ENCODE data around the gene ZNF521. TPM values are rescaled to one million over a fixed set of nuclear protein-coding genes. Genes with fewer than 3 reads are reported as not detected.

Gene ZNF521
- total RNA-seq, 2 experiments from 2014 or later, result 0.85 to 2.8 TPM

DNA sequence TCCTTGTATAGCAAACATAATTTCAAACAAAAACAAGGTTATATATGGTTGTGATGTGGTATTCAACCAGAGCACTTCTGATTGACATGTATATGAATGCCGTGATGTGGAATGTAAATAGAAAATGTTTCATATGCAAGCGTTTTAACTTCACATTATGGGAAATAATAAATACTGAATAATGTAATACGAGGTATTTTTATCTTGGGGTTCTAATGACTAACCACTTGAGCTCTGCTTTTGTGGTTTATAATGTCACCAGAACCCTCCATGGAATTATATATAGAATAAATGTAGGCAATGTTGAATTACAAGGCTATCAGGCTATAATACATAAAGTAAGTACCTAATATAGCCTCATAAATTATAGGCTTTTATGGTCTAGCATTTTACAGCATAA is 72.4 kb downstream of the ZNF521 start:
- no peaks in the 10 kb centered on the region for H3K79me2 ChIP-seq (ENCODE audit: insufficient read depth, low read depth, low read length)
- no peaks in the 10 kb centered on the region for H3K9me3 ChIP-seq (ENCODE audit: low read length)
- no peak overlapping the region for H3K4me2 ChIP-seq (ENCODE audit: low read length)
- no TSS peak for BruUV-seq (replicated peaks)
- no peaks in the 10 kb centered on the region for H3K4me1 ChIP-seq (ENCODE audit: insufficient read depth, low read length, poor library complexity, severe bottlenecking)
- TF ChIP-seq, protein P1, sequence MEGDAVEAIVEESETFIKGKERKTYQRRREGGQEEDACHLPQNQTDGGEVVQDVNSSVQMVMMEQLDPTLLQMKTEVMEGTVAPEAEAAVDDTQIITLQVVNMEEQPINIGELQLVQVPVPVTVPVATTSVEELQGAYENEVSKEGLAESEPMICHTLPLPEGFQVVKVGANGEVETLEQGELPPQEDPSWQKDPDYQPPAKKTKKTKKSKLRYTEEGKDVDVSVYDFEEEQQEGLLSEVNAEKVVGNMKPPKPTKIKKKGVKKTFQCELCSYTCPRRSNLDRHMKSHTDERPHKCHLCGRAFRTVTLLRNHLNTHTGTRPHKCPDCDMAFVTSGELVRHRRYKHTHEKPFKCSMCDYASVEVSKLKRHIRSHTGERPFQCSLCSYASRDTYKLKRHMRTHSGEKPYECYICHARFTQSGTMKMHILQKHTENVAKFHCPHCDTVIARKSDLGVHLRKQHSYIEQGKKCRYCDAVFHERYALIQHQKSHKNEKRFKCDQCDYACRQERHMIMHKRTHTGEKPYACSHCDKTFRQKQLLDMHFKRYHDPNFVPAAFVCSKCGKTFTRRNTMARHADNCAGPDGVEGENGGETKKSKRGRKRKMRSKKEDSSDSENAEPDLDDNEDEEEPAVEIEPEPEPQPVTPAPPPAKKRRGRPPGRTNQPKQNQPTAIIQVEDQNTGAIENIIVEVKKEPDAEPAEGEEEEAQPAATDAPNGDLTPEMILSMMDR (conservative IDR thresholded peaks at IDR 0.05; ENCODE audit: low read length), result no peak
- no peak for TF ChIP-seq EZH2phosphoT487 (IDR thresholded peaks at IDR 0.05; ENCODE audit: borderline replicate concordance, low read depth, low read length)
- no peak overlapping the region for H3K27ac ChIP-seq (ENCODE audit: low read depth, low read length, poor library complexity, severe bottlenecking)
- intact Hi-C loops (cut with micrococcal nuclease; ENCODE audit: unreplicated experiment), result no loop called here
- no peaks in the 10 kb centered on the region for H3K36me3 ChIP-seq (ENCODE audit: insufficient read depth, low read length)
- no peak for DNase-seq (ENCODE audit: low spot score)
- H3K9me2 ChIP-seq (ENCODE audit: insufficient read depth, low read length), result no peaks in the 10 kb centered on the region
- no peaks in the 10 kb centered on the region for H4K20me1 ChIP-seq (ENCODE audit: insufficient read depth, low read length)
- H2AFZ ChIP-seq (ENCODE audit: low read length), result no peak overlapping the region
- no peak overlapping the region for H3K4me3 ChIP-seq (ENCODE audit: low read depth, low read length, poor library complexity, severe bottlenecking)
- POLR2A ChIA-PET, result interaction anchor here (0.6 to 1.0 kb wide), 2 partner anchors 71 to 221 kb away, joined by 3 to 7 read pairs; no protein-coding TSS in a partner anchor
- CTCF ChIA-PET (ENCODE audit: unreplicated experiment), result no interaction called here

- BruUV-seq (replicated peaks), result no TSS peak
- Histone ChIP-seq H3K27ac (ENCODE audit: low read depth, low read length, poor library complexity, severe bottlenecking) (no peak overlapping the region), H3K79me2 (ENCODE audit: insufficient read depth, low read depth, low read length) (no peaks in the 10 kb centered on the region), H3K9me3 (ENCODE audit: low read length) (no peaks in the 10 kb centered on the region), H2AFZ (ENCODE audit: low read length) (no peak overlapping the region), H3K9me2 (ENCODE audit: insufficient read depth, low read length) (no peaks in the 10 kb centered on the region), H3K36me3 (ENCODE audit: insufficient read depth, low read length) (no peaks in the 10 kb centered on the region), H3K4me3 (ENCODE audit: low read depth, low read length, poor library complexity, severe bottlenecking) (no peak overlapping the region), H3K4me1 (ENCODE audit: insufficient read depth, low read length, poor library complexity, severe bottlenecking) (no peaks in the 10 kb centered on the region), H3K4me2 (ENCODE audit: low read length) (no peak overlapping the region), H4K20me1 (ENCODE audit: insufficient read depth, low read length) (no peaks in the 10 kb centered on the region)
- intact Hi-C loops (cut with micrococcal nuclease; ENCODE audit: unreplicated experiment), result no loop called here
- TF ChIP-seq, protein P1 (conservative IDR thresholded peaks at IDR 0.05; ENCODE audit: low read length), result no peak
- TF ChIP-seq EZH2phosphoT487 (IDR thresholded peaks at IDR 0.05; ENCODE audit: borderline replicate concordance, low read depth, low read length), result no peak
- ChIA-PET POLR2A (interaction anchor here (1.0 kb wide), 1 partner anchor 70 kb away, joined by 3 read pairs; no protein-coding TSS in a partner anchor), CTCF (ENCODE audit: unreplicated experiment) (no interaction called here)
- DNase-seq (ENCODE audit: low spot score), result no peak
Measured at GRCh38 chr18:25279133-25279532, 72.8 kb downstream of the ZNF521 start.

DNA sequence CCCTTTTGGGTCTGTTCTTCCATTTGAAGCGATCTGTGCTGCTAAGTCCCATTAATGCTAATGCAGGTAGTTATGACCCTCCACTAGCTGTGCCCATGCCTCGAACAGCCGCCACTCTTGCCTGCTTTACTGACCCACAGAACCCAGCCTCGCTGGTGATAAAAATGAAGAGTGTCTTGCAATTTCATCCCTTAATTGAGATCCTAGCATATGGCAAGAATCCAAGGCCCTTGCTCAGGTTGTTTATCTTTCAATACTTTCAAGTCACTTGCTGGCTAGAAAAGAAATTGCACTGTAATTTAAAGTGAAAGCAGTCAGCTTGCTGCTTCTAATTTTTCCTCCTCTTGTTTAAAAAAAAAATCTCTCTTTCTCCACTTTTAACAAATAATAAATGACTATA is 73.6 kb downstream of the ZNF521 start:
- Histone ChIP-seq H3K4me3 (ENCODE audit: low read depth, low read length, poor library complexity, severe bottlenecking) (no peak overlapping the region), H3K4me1 (ENCODE audit: insufficient read depth, low read length, poor library complexity, severe bottlenecking) (no peaks in the 10 kb centered on the region), H3K36me3 (ENCODE audit: insufficient read depth, low read length) (no peaks in the 10 kb centered on the region), H3K27ac (ENCODE audit: low read depth, low read length, poor library complexity, severe bottlenecking) (no peak overlapping the region), H3K79me2 (ENCODE audit: insufficient read depth, low read depth, low read length) (no peaks in the 10 kb centered on the region), H3K9me3 (ENCODE audit: low read length) (no peaks in the 10 kb centered on the region), H2AFZ (ENCODE audit: low read length) (no peak overlapping the region), H4K20me1 (ENCODE audit: insufficient read depth, low read length) (no peaks in the 10 kb centered on the region), H3K9me2 (ENCODE audit: insufficient read depth, low read length) (no peaks in the 10 kb centered on the region), H3K4me2 (ENCODE audit: low read length) (no peak overlapping the region)
- no peak for TF ChIP-seq EZH2phosphoT487 (IDR thresholded peaks at IDR 0.05; ENCODE audit: borderline replicate concordance, low read depth, low read length)
- TF ChIP-seq, protein P1 (conservative IDR thresholded peaks at IDR 0.05; ENCODE audit: low read length), result no peak
- no peak for DNase-seq (ENCODE audit: low spot score)
- intact Hi-C loops (cut with micrococcal nuclease; ENCODE audit: unreplicated experiment), result no loop called here
- ChIA-PET CTCF (ENCODE audit: unreplicated experiment) (no interaction called here), POLR2A (no interaction called here)
- no TSS peak for BruUV-seq (replicated peaks)

Data from OCI-LY7 (cell line).